HG02759 (cell line): Measurements from ENCODE around the gene STK39.

Experiments used
- ATAC-seq: cut with Tn5 transposase; IDR thresholded peaks from one replicate; pipeline ENCODE4 v1.9.1; 2021; ENCODE audit warnings: mild to moderate bottlenecking, moderate library complexity; ENCODE audit not compliant: unreplicated experiment

Gene STK39

GRCh38 chr2:167941604-167942003 lies 305.8 kb downstream of the STK39 start:
- ATAC-seq: no peak

- no peak for ATAC-seq
Measured at GRCh38 chr2:167940734-167941507, 306.5 kb downstream of the STK39 start.

- ATAC-seq: no peak
Measured at GRCh38 chr2:167940346-167940725, 307.1 kb downstream of the STK39 start.

GRCh38 chr2:167939514-167940345 lies 307.7 kb downstream of the STK39 start:
- ATAC-seq: no peak

- no peak for ATAC-seq
Measured at GRCh38 chr2:167937403-167937802, 310.0 kb downstream of the STK39 start.

- no peak for ATAC-seq
Measured at GRCh38 chr2:167935803-167936110, 311.6 kb downstream of the STK39 start.

- ATAC-seq: no peak
Measured at GRCh38 chr2:167933097-167933814, 314.1 kb downstream of the STK39 start.

- ATAC-seq: no peak
Measured at GRCh38 chr2:167932123-167932693, 315.2 kb downstream of the STK39 start.

GRCh38 chr2:167929484-167929883 lies 317.9 kb downstream of the STK39 start:
- no peak for ATAC-seq

- no peak for ATAC-seq
Measured at GRCh38 chr2:167928434-167928833, 319.0 kb downstream of the STK39 start.

GRCh38 chr2:167925758-167926157 lies 321.6 kb downstream of the STK39 start:
- no peak for ATAC-seq

GRCh38 chr2:167924556-167924955 lies 322.8 kb downstream of the STK39 start:
- no peak for ATAC-seq

GRCh38 chr2:167916756-167917155 lies 330.6 kb downstream of the STK39 start:
- ATAC-seq: no peak

GRCh38 chr2:167914969-167915368 lies 332.4 kb downstream of the STK39 start:
- no peak for ATAC-seq

GRCh38 chr2:167908786-167909185 lies 338.6 kb downstream of the STK39 start:
- no peak for ATAC-seq

GRCh38 chr2:167905668-167906067 lies 341.7 kb downstream of the STK39 start:
- no peak for ATAC-seq
